NCI-H1417 (cell line): ENCODE results near the gene OGFOD3.

Source experiments
- DNase-seq, 3 experiments: peaks; one replicate each; lab custom pipeline; 2025; lab: John Stamatoyannopoulos, UW

The OGFOD3 gene

DNA sequence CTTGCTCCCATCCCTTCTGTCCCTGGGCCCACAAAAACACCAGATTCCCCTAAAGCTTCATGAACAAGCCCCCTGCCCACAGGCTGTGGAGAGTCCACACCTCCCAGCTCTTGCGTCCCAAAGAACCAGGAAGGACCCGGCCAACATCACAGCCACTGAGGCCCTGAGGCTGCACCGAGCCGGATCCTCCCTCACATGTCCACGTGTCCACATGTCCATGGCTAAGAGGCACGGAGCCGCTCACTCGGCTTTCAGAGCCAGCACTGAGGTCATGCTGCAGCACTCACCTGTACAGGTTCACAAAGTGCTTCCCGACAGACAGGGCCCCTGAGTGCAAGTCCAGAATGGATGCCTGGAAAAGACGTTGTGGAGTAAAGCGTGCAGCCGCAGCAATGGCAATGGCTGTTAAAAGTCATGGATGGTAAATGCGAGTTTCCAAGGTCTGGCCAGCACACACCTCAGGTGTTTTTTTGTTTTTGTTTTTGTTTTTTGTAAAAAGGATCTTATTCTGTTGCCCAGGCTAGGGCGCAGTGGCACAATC is 12.2 kb downstream of the OGFOD3 start:
- DNase-seq: no peak

DNA sequence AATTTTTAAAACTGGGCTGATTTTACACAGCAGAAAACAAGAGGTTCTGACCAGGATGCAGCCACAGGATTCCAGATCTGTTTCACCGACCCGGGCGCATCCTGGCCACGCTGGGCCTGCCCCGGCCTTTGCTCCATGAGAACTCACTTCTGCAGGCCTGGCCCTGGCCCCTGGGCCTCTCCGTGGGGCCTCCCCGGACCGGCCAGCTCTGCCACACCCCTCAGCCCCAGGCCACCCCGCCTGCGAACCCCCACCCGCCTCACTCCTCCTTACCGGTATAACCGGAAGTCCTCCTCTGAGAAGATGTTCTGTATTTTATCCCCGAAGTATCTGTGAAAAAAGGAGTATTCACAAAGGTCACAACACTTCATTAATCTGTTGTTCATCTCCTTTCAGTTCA is 13.3 kb downstream of the OGFOD3 start:
- DNase-seq: no peak

- no peak for DNase-seq
These were observed 14.4 kb downstream of the OGFOD3 start for GRCh38 chr17:82403662-82404660.

DNA sequence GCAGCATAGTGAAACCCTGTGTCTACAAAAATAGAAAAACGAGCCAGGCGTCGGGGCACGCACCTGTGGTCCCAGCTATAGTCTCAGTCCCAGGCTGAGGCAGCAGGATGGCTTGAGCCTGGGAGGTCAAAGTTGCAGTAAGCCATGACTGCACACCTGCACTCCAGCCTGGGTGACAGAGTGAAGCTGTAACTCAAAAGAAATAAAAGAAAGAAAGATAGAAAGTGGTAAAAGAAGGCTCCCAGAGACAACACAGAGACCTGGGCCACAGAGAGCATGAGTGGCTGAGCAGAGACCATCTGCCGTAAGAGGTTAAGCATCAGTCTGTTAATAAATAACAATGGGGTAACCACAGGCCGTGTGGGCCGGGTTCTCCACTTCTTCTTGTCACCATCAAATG is 15.5 kb downstream of the OGFOD3 start:
- DNase-seq: no peak

- no peak for DNase-seq
These were observed 17.6 kb downstream of the OGFOD3 start for GRCh38 chr17:82400830-82401229.

- DNase-seq: peak in 1 of 3 experiments; percentile 19
These were observed 18.2 kb downstream of the OGFOD3 start for GRCh38 chr17:82400206-82400605.

GRCh38 chr17:82399601-82400101 is 18.7 kb downstream of the OGFOD3 start:
- DNase-seq: peak; percentile 35 to 72 (median 36)

DNA sequence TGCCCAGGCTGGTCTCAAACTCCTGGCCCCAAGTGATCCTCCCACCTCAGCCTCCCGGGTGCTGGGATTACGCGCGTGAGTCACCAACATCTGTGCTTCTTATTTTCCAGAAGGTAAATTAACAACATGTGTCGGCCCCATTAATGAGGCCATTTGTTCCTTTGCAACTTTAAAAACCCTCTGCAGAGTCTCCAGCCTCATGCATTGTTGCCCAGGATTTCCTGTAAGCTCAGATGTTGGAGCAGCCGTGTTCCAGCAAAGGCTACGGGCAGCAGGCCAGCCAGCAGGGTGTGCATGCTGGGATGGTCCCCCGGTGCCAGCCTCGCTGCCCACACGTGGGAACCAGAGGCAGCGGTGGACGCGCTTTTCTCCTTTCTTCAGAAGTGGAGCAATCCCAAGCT is 19.3 kb downstream of the OGFOD3 start:
- no peak for DNase-seq

DNA sequence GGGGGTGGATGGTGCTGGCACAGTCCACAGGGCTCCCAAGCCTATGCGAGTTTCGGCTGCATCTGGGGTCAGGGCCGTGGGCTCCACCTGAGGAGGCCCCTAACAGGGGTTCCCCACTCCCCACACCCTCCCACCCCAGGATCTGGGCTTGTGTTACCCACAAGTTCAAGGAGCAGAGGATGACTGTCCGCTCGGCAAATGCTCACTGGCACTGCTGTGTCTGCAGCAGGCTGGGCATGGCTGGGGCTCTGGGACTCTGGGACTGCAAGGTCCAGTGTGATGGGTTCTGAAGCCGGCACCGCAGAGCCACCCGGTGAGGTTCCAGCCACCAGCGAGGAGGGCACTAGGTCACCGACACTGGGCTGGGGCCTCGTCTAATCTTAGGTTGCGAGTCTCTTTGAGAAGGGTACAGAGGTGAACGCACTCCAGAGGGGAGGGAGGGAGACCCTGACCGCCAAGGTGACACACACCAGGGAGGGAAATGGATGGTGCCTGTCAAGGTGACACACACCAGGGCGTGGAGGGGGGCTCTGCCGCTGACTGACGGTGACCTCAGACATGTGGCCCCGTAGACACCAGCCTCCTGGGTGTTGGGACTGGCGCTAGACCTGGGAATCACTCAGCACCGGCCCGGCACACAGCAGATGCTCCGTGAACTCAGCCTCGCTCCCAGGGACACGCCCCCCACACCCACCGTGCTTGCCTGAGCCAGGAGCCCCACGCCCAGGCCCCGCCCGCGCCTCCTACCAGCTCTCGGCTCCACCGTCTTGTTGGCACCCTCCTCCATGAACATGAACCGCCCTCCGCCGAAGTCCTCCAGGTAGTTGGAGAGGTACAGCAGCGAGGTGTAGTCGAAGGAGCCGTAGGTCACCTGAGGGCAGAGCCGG is 20.7 kb downstream of the OGFOD3 start:
- peak in 2 of 3 experiments; percentile 22 to 51 for DNase-seq

DNA sequence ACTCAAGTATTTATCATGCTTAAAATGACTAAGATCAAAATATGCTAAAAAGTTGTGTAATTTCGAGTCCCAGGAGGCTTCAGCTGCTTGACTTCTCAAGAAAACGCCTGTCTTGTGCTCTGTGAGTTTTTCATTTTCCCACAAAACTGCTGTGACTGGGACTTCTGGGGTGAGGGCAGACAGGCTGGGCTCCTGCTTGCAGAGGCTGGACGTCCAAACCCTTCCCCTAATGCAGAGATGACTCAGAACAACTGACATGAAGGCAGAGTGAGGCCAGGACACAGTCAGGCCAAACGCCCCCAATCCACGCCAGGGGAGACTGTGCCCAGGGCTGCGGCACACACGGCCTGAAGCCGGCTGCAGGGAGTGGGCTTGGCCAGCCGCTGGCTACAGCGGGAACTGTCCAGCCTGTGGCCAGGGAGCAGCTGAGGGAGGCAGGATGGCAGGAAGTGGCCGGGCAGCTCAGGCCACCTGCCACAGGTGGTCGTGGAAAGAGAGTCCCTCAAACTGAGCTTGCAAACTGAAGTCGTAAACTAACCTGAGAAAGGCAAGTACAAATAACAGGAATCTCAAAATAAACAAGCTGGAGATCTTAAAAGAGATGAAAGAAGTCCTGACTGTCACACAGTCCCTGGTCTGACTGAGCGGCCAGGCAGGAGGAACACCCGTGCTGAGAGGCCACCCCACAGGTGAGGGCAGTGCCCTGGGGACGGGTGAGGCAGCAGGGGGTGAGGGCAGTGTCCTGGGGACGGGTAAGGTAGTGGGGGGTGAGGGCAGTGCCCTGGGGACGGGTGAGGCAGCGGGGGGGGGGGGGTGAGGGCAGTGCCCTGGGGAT is 21.6 kb downstream of the OGFOD3 start:
- no peak for DNase-seq

- DNase-seq: no peak
These were observed 24.1 kb downstream of the OGFOD3 start for GRCh38 chr17:82394278-82394677.

DNA sequence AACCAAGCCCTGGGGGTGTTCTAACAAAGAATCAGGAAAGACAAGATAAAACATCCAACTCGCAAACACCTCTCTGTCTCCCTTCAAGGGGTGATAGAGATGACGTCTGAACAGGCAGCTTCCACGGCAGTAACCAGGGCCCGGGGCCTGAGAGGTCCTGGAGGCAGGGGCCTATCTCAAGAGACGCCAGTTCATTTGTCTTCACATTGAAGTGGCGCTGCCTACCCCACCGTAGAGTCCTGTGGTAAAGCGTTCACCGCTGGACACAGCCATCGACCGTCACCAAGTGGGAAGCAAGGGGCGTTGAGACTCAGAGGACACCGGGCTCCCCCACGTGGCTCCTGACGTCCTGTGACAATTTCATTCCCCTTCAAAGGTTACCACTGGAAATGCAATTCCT is 25.4 kb downstream of the OGFOD3 start:
- no peak for DNase-seq

GRCh38 chr17:82392209-82392920 is 26.0 kb downstream of the OGFOD3 start:
- DNase-seq: no peak

- DNase-seq: no peak
These were observed 26.8 kb downstream of the OGFOD3 start for GRCh38 chr17:82391496-82392066.

DNA sequence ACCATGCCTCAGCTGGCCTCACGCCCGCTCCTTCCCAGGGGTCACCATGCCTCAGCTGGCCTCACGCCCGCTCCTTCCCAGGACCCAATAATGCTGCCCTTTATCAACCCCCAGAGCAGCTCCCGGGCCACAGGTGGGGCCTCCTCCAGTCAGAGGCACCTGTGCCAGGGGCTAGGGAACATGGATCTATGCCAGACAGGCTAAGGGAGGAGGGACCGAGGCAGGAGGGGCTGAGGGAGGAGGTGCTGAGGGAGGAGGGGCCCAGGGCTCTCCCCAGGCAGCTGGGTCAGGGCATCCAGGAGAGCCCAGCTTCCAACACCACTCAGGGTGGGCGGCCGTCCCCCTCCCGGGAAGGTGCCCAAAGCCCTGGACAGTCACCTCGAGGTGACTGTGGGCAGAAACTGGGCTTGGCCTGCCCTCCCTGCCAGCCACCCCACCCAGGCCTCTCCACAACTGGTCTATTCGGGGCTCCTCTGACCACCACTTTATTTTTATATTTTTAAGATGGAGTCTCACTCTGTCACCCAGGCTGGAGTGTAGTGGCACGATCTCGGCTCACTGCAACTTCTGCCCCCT is 27.4 kb downstream of the OGFOD3 start:
- no peak for DNase-seq

DNA sequence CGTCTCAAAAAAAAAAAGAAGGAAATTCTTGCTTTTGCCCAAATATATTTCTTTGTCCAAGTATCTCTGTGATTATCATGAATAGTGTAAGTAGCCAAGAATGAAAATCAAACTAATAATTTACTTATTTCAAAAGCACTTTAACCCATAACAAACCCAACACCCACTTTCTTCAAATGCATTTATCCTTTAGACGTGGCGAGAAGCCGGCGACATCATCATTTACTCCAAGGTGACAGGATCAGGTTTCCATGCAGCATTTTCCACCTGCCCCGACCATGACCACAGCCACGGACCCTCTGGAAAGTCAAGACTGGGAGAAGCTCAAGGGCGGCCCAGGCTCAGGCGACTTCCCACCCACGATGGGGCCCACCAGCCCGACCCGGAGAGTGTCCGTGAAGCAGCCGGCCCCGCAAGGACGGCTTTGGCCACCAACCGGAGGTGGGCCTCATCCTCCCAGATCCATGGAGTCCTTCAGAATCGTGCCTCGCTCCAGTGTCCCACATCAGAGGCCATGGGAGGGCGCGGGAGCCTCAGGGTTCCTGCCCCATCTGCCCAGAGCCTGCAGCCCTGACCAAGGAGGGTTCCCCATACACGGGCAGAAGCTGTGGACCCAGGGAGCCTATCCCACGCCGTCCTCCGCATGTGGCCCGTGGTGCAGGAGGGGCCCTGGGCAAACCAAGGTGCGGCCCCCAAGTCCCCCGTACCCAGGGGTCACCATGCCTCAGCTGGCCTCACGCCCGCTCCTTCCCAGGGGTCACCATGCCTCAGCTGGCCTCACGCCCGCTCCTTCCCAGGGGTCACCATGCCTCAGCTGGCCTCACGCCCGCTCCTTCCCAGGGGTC is 28.1 kb downstream of the OGFOD3 start:
- no peak for DNase-seq

GRCh38 chr17:82389379-82389778 is 29.0 kb downstream of the OGFOD3 start:
- DNase-seq: no peak

- no peak for DNase-seq
These were observed 29.5 kb downstream of the OGFOD3 start for GRCh38 chr17:82388922-82389283.
